Common myeloid progenitor, CD34-positive (primary cell): Measurements from ENCODE around the gene SURF2.

ENCODE experiments used
- CTCF ChIA-PET: fragments of 350-600 bp; sonication (Branson Sonifier 250); formaldehyde crosslinking; loops from one replicate; lab custom pipeline; 2021; ENCODE audit warnings: antibody characterized with exemption; lab: Charles Lee
- POLR2A ChIA-PET: fragments of 350-600 bp; sonication (Branson Sonifier 250); formaldehyde crosslinking; loops from one replicate; lab custom pipeline; 2021; ENCODE audit warnings: antibody characterized with exemption; lab: Charles Lee
- DNase-seq, 3 donors: peaks; one replicate each; pipeline versions ENCODE4 v3.0.0 to v3.0.0-alpha.2; 2013
- H3K27ac ChIP-seq, 2 experiments: 1 replicate in 1 of 2; 2 replicates in 1 of 2; pipeline ENCODE4 v1.7.0; 2013; ENCODE audit warnings: inconsistent platforms in 2 of 2, low read length in 2 of 2, mild to moderate bottlenecking in 2 of 2, low read depth in 1 of 2, moderate library complexity in 1 of 2; ENCODE audit not compliant: severe bottlenecking in 2 of 2, insufficient read depth in 1 of 2, poor library complexity in 1 of 2
- H3K27me3 ChIP-seq, 5 experiments: replicated peaks in 2 of 5; 1 replicate in 3 of 5; 2 replicates in 2 of 5; pipeline versions ENCODE4 v1.6.1 to v1.7.0; 2013; ENCODE audit warnings: low read length in 4 of 5, mild to moderate bottlenecking in 2 of 5, moderate library complexity in 2 of 5, inconsistent platforms in 1 of 5; ENCODE audit not compliant: insufficient read depth in 5 of 5, control insufficient read depth in 4 of 5
- H3K36me3 ChIP-seq, 4 experiments: 1 replicate in 2 of 4; 2 replicates in 2 of 4; pipeline versions ENCODE4 v1.6.1 to v1.7.0; 2013; ENCODE audit warnings: low read length in 3 of 4, control low read depth in 1 of 4, mild to moderate bottlenecking in 1 of 4; ENCODE audit not compliant: control insufficient read depth in 4 of 4, insufficient read depth in 4 of 4
- H3K4me1 ChIP-seq, 4 experiments: 1 replicate in 3 of 4; 2 replicates in 1 of 4; pipeline versions ENCODE4 v1.6.1 to v1.7.1; 2013; ENCODE audit warnings: low read length in 3 of 4, mild to moderate bottlenecking in 3 of 4, control low read depth in 1 of 4, inconsistent platforms in 1 of 4, moderate library complexity in 1 of 4; ENCODE audit not compliant: control insufficient read depth in 4 of 4, insufficient read depth in 4 of 4; ENCODE audit errors: control extremely low read depth in 1 of 4
- H3K4me3 ChIP-seq, 7 experiments: 1 replicate in 4 of 7; 2 replicates in 3 of 7; pipeline versions ENCODE4 v1.5.1 to v1.7.0; 2013; ENCODE audit warnings: mild to moderate bottlenecking in 7 of 7, low read length in 6 of 7, moderate library complexity in 6 of 7, inconsistent platforms in 2 of 7, low read depth in 2 of 7, control low read depth in 1 of 7; ENCODE audit not compliant: insufficient read depth in 4 of 7, control insufficient read depth in 1 of 7; ENCODE audit errors: extremely low read depth in 1 of 7
- H3K9me3 ChIP-seq, 5 experiments: 1 replicate in 4 of 5; 2 replicates in 1 of 5; pipeline versions ENCODE4 v1.6.1 to v1.7.1; 2013; ENCODE audit warnings: low read length in 4 of 5, mild to moderate bottlenecking in 2 of 5, inconsistent platforms in 1 of 5, low read depth in 1 of 5, moderate library complexity in 1 of 5; ENCODE audit not compliant: control insufficient read depth in 4 of 5, insufficient read depth in 2 of 5; ENCODE audit errors: control extremely low read depth in 1 of 5
- WGBS: methylation state at CpG from one replicate; pipeline ENCODE4 v1.1.5; 2013; ENCODE audit not compliant: insufficient coverage; 5-methylcytosine and 5-hydroxymethylcytosine counted together

The SURF2 gene

GRCh38 chr9:133331221-133331620 is 25.1 kb upstream of the SURF2 start:
- no peaks in the 10 kb centered on the region for H3K9me3 ChIP-seq
- no peak overlapping the region for H3K27ac ChIP-seq
- WGBS: 96% methylated on average over 18 of the region's 19 CpGs
- no peak for DNase-seq
- no peaks in the 10 kb centered on the region for H3K27me3 ChIP-seq
- CTCF ChIA-PET: interaction anchor here (0.9 to 6.5 kb wide), 7 partner anchors 10 to 149 kb away, joined by 3 to 63 read pairs (median 9); no protein-coding TSS in a partner anchor
- H3K4me3 ChIP-seq: no peak overlapping the region
- POLR2A ChIA-PET: no interaction called here
- peaks cover 4 to 15% (median 14%) of the 10 kb centered on the region in 4 experiments for H3K4me1 ChIP-seq
- H3K36me3 ChIP-seq: peaks cover 18 to 48% (median 36%) of the 10 kb centered on the region in 4 experiments

- Histone ChIP-seq H3K36me3 (peaks cover 18 to 48% (median 36%) of the 10 kb centered on the region in 4 experiments), H3K9me3 (no peaks in the 10 kb centered on the region), H3K27ac (no peak overlapping the region), H3K4me1 (peaks cover 4 to 19% (median 19%) of the 10 kb centered on the region in 4 experiments), H3K4me3 (no peak overlapping the region), H3K27me3 (no peaks in the 10 kb centered on the region)
- no peak for DNase-seq
- POLR2A ChIA-PET: no interaction called here
- CTCF ChIA-PET: interaction anchor here (1.1 to 3.3 kb wide), 4 partner anchors 12 to 93 kb away, joined by 3 to 10 read pairs (median 6); no protein-coding TSS in a partner anchor
- WGBS: 97% methylated on average over 57 of the region's 57 CpGs
Measured at GRCh38 chr9:133331641-133332380, 24.5 kb upstream of the SURF2 start.

GRCh38 chr9:133332381-133332730 is 24.0 kb upstream of the SURF2 start:
- peaks cover 4 to 21% (median 19%) of the 10 kb centered on the region in 4 experiments for H3K4me1 ChIP-seq
- H3K9me3 ChIP-seq: no peaks in the 10 kb centered on the region
- no peaks in the 10 kb centered on the region for H3K27me3 ChIP-seq
- POLR2A ChIA-PET: no interaction called here
- no peak for DNase-seq
- H3K36me3 ChIP-seq: peaks cover 18 to 48% (median 36%) of the 10 kb centered on the region in 4 experiments
- WGBS: 92% methylated on average over 19 of the region's 20 CpGs
- CTCF ChIA-PET: interaction anchor here (1.1 to 3.3 kb wide), 4 partner anchors 11 to 94 kb away, joined by 3 to 9 read pairs (median 3); no protein-coding TSS in a partner anchor
- H3K27ac ChIP-seq: no peak overlapping the region
- no peak overlapping the region for H3K4me3 ChIP-seq

- 93% methylated on average over 10 of the region's 11 CpGs for WGBS
- Histone ChIP-seq H3K36me3 (peaks cover 18 to 51% (median 37%) of the 10 kb centered on the region in 4 experiments), H3K4me3 (no peak overlapping the region), H3K4me1 (peaks cover 4 to 21% (median 19%) of the 10 kb centered on the region in 4 experiments), H3K9me3 (no peaks in the 10 kb centered on the region), H3K27ac (no peak overlapping the region), H3K27me3 (no peaks in the 10 kb centered on the region)
- ChIA-PET CTCF (interaction anchor here (1.3 kb wide), 2 partner anchors 38 to 94 kb away, joined by 3 to 4 read pairs; no protein-coding TSS in a partner anchor), POLR2A (no interaction called here)
- no peak for DNase-seq
Measured at GRCh38 chr9:133333011-133333410, 23.3 kb upstream of the SURF2 start.

- Histone ChIP-seq H3K4me3 (no peak overlapping the region), H3K9me3 (no peaks in the 10 kb centered on the region)
- 98% methylated on average over 10 of the region's 10 CpGs for WGBS
Measured at GRCh38 chr9:133333566-133333965, 22.8 kb upstream of the SURF2 start.

GRCh38 chr9:133334161-133334560 is 22.2 kb upstream of the SURF2 start:
- Histone ChIP-seq H3K27ac (no peak overlapping the region), H3K4me1 (peaks cover 4 to 28% (median 24%) of the 10 kb centered on the region in 4 experiments), H3K4me3 (peak overlapping the region in 2 of 7 experiments; percentile 72 to 88), H3K9me3 (no peaks in the 10 kb centered on the region), H3K36me3 (peaks cover 18 to 52% (median 41%) of the 10 kb centered on the region in 4 experiments), H3K27me3 (no peaks in the 10 kb centered on the region)
- WGBS: 90% methylated on average over 6 of the region's 6 CpGs
- ChIA-PET CTCF (interaction anchor here (1.3 to 2.0 kb wide), 4 partner anchors 8 to 148 kb away, joined by 3 to 7 read pairs (median 4); no protein-coding TSS in a partner anchor), POLR2A (no interaction called here)
- DNase-seq: no peak

More at GRCh38 chr9:133333566-133333965, 22.8 kb upstream of the SURF2 start:
- Histone ChIP-seq H3K4me1 (peaks cover 4 to 22% (median 19%) of the 10 kb centered on the region in 4 experiments), H3K36me3 (peaks cover 18 to 51% (median 37%) of the 10 kb centered on the region in 4 experiments), H3K27ac (peak overlapping the region in 1 of 2 experiments; percentile 10), H3K27me3 (no peaks in the 10 kb centered on the region)
- DNase-seq: no peak
- CTCF ChIA-PET: interaction anchor here (1.3 to 1.5 kb wide), 4 partner anchors 9 to 95 kb away, joined by 3 to 4 read pairs (median 3); no protein-coding TSS in a partner anchor
- POLR2A ChIA-PET: no interaction called here
